Peyer's patch (tissue), 4 donors: ENCODE data around the gene KAZN.

Source experiments
- POLR2A ChIP-seq, 2 donors: fragments of 450-650 bp; IDR thresholded peaks; one replicate each; pipeline ENCODE4 v1.5.1; 2017; ENCODE audit warnings: antibody characterized with exemption in 2 of 2, mild to moderate bottlenecking in 2 of 2, moderate library complexity in 2 of 2
- TF ChIP-seq, protein P1 (sequence below), 6 experiments: fragments of 450-650 bp in 4 of 6; fragments of 200-600 bp in 2 of 6; sonication (generic) in 1 of 6; IDR thresholded peaks; one replicate each; pipeline ENCODE4 v1.5.1; 2017 to 2019; ENCODE audit warnings: antibody characterized with exemption in 6 of 6, mild to moderate bottlenecking in 3 of 6, moderate library complexity in 1 of 6

DNA sequence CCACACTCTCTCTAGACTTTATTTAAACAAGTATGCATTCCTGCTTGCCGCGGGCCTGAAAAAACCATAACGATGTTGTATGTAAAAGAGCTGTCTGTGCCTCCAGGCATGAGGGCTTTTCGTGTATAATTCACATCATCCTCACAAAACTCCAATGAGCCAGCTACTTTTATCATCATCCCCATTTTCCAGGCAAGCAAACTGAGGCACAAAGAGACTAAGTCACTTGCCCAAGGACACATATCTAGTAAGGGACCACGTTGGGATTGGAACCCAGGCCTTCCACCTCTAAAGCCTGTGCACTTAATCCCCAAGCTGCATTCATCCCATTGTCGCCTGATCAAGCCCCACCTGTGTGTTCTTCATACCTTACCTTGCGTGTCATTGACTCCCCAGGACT is 226.9 kb downstream of the KAZN start:
- TF ChIP-seq, protein P1, sequence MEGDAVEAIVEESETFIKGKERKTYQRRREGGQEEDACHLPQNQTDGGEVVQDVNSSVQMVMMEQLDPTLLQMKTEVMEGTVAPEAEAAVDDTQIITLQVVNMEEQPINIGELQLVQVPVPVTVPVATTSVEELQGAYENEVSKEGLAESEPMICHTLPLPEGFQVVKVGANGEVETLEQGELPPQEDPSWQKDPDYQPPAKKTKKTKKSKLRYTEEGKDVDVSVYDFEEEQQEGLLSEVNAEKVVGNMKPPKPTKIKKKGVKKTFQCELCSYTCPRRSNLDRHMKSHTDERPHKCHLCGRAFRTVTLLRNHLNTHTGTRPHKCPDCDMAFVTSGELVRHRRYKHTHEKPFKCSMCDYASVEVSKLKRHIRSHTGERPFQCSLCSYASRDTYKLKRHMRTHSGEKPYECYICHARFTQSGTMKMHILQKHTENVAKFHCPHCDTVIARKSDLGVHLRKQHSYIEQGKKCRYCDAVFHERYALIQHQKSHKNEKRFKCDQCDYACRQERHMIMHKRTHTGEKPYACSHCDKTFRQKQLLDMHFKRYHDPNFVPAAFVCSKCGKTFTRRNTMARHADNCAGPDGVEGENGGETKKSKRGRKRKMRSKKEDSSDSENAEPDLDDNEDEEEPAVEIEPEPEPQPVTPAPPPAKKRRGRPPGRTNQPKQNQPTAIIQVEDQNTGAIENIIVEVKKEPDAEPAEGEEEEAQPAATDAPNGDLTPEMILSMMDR (IDR thresholded peaks at IDR 0.05) = no peak
- TF ChIP-seq POLR2A (IDR thresholded peaks at IDR 0.05) = no peak
